UCSD-AML1 (cell line): ENCODE measurements around the gene MTERF4.

ENCODE experiments used
- DNase-seq: peaks from one replicate; lab custom pipeline; 2025; ENCODE audit not compliant: unreplicated experiment; lab: John Stamatoyannopoulos, UW

Gene MTERF4

GRCh38 chr2:241051578-241052487, 50.3 kb downstream of the MTERF4 start:
- no peak for DNase-seq

GRCh38 chr2:241050624-241051577, 51.2 kb downstream of the MTERF4 start:
- DNase-seq, result no peak

GRCh38 chr2:241049739-241050623, 52.1 kb downstream of the MTERF4 start:
- no peak for DNase-seq

- DNase-seq, result no peak
Measured at GRCh38 chr2:241048949-241049343, 53.1 kb downstream of the MTERF4 start.

GRCh38 chr2:241048149-241048948, 53.7 kb downstream of the MTERF4 start:
- no peak for DNase-seq

GRCh38 chr2:241047253-241048010, 54.7 kb downstream of the MTERF4 start:
- DNase-seq, result no peak
